SU-DHL-6 (cell line): ENCODE results near the gene MGAT4A.

ENCODE experiments used
- H2AFZ ChIP-seq: fragments of 200-600 bp; sonication (generic); 2 replicates; pipeline ENCODE4 v1.6.1; 2014; ENCODE audit warnings: low read depth, mild to moderate bottlenecking, moderate library complexity, mixed read lengths, antibody characterized with exemption, low read length; ENCODE audit not compliant: severe bottlenecking
- H3F3A ChIP-seq: fragments of 200-600 bp; shearing (Covaris generic); 2 replicates; pipeline ENCODE4 v1.6.0; 2016; ENCODE audit warnings: antibody characterized with exemption, mild to moderate bottlenecking; ENCODE audit not compliant: insufficient read depth
- H3K27ac ChIP-seq: fragments of 200-600 bp; sonication (generic); 2 replicates; pipeline ENCODE4 v1.5.1; 2016; ENCODE audit warnings: low read depth, mild to moderate bottlenecking, low read length, moderate library complexity, mixed read lengths
- H3K27me3 ChIP-seq: fragments of 200-600 bp; sonication (generic), shearing (Covaris generic); 2 replicates; pipeline ENCODE4 v1.6.0; 2014; ENCODE audit warnings: mild to moderate bottlenecking, low read length
- H3K36me3 ChIP-seq: fragments of 200-600 bp; sonication (generic); 2 replicates; pipeline ENCODE4 v1.6.1; 2014; ENCODE audit warnings: mild to moderate bottlenecking, low read length, mixed read lengths
- H3K4me2 ChIP-seq: fragments of 300-600, 200-600 bp; shearing (Covaris generic), sonication (generic); 2 replicates; pipeline ENCODE4 v1.6.0; 2014; ENCODE audit warnings: low read length, low read depth, mild to moderate bottlenecking; ENCODE audit not compliant: poor library complexity, severe bottlenecking
- H3K4me3 ChIP-seq: fragments of 200-600 bp; sonication (generic); 2 replicates; pipeline ENCODE4 v1.5.1; 2014; ENCODE audit warnings: antibody characterized with exemption, low read length, mild to moderate bottlenecking, mixed read lengths; ENCODE audit not compliant: insufficient read depth, poor library complexity, severe bottlenecking
- H3K79me2 ChIP-seq: fragments of 200-600 bp; sonication (generic); 2 replicates; pipeline ENCODE4 v1.6.1; 2014; ENCODE audit warnings: mild to moderate bottlenecking, low read length, moderate library complexity; ENCODE audit not compliant: insufficient read depth
- H3K9ac ChIP-seq: fragments of 200-600 bp; sonication (generic); 2 replicates; pipeline ENCODE4 v1.7.0; 2014; ENCODE audit warnings: mild to moderate bottlenecking, low read length
- H3K9me2 ChIP-seq: fragments of 200-600 bp; sonication (generic); replicated peaks from 2 replicates; pipeline ENCODE4 v1.6.1; 2014; ENCODE audit warnings: low read length; ENCODE audit not compliant: insufficient read depth
- H3K9me3 ChIP-seq: fragments of 200-600 bp; sonication (generic); 2 replicates; pipeline ENCODE4 v1.6.1; 2014; ENCODE audit warnings: low read length, mixed read lengths; ENCODE audit not compliant: insufficient read depth
- H4K20me1 ChIP-seq: fragments of 200-600 bp; sonication (generic); 2 replicates; pipeline ENCODE4 v1.6.1; 2014; ENCODE audit warnings: low read depth, mild to moderate bottlenecking, antibody characterized with exemption, low read length, moderate library complexity, mixed read lengths
- EZH2phosphoT487 ChIP-seq: fragments of 200-600 bp; sonication (generic), shearing (Covaris generic); conservative IDR thresholded peaks from 2 replicates; pipeline ENCODE4 v1.6.1; 2018; ENCODE audit warnings: mild to moderate bottlenecking, antibody characterized with exemption, low read length, moderate library complexity, mixed read lengths
- TF ChIP-seq, protein P1 (sequence below): fragments of 200-600 bp; sonication (generic); IDR thresholded peaks from one replicate; pipeline ENCODE4 v1.5.1; 2017; ENCODE audit warnings: antibody characterized with exemption, mild to moderate bottlenecking, low read length, moderate library complexity; ENCODE audit not compliant: insufficient read depth, poor library complexity, severe bottlenecking

Gene MGAT4A

DNA sequence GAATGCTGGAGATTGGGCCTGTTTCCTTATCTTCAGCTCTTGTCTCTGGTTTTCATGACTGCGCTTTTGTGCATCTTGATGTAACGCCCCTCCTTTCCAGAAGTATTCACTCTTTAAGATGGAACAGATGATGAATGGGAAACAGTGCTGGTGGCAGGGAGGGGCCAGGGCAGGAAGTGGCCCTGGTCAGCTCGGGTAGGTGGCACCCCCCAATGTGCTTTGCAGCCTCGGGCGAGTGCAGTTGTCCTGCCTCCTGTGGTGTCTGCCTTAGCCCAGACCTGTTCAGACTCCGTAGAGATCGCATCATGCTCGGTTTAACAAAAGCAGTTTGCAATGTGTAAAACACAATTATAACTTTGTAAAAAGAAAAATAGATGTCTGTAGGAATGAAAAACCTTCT, 17.0 kb upstream of the MGAT4A start:
- no peaks in the 10 kb centered on the region for H3K27me3 ChIP-seq
- H3K27ac ChIP-seq = no peak overlapping the region
- H3K4me3 ChIP-seq = no peak overlapping the region
- H3K36me3 ChIP-seq = no peaks in the 10 kb centered on the region
- H3K9me3 ChIP-seq = no peaks in the 10 kb centered on the region
- no peaks in the 10 kb centered on the region for H4K20me1 ChIP-seq
- no peaks in the 10 kb centered on the region for H3K79me2 ChIP-seq
- no peak for TF ChIP-seq EZH2phosphoT487
- TF ChIP-seq, protein P1, sequence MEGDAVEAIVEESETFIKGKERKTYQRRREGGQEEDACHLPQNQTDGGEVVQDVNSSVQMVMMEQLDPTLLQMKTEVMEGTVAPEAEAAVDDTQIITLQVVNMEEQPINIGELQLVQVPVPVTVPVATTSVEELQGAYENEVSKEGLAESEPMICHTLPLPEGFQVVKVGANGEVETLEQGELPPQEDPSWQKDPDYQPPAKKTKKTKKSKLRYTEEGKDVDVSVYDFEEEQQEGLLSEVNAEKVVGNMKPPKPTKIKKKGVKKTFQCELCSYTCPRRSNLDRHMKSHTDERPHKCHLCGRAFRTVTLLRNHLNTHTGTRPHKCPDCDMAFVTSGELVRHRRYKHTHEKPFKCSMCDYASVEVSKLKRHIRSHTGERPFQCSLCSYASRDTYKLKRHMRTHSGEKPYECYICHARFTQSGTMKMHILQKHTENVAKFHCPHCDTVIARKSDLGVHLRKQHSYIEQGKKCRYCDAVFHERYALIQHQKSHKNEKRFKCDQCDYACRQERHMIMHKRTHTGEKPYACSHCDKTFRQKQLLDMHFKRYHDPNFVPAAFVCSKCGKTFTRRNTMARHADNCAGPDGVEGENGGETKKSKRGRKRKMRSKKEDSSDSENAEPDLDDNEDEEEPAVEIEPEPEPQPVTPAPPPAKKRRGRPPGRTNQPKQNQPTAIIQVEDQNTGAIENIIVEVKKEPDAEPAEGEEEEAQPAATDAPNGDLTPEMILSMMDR = no peak
- H2AFZ ChIP-seq = no peak overlapping the region
- no peak overlapping the region for H3K9ac ChIP-seq
- H3K9me2 ChIP-seq = no peaks in the 10 kb centered on the region
- H3K4me2 ChIP-seq = no peak overlapping the region
- H3F3A ChIP-seq = no peaks in the 10 kb centered on the region

DNA sequence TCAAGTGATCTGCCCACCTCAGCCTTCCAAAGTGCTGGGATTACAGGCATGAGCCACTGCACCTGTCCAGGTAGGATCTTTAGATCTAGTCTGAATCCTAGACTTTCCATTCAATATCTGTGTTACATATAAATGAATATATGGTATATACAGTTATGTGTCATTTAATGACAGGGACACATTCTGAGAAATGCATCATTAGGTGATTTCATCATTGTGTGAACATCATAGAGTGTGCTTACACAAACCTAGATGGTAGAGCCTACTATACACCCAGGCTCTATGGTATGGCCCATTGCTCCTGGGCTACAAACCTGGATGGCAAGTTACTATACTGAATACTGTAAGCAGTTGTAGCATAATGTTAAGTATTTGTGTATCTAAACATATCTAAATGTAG, 15.5 kb upstream of the MGAT4A start:
- TF ChIP-seq, protein P1 = no peak
- TF ChIP-seq EZH2phosphoT487 = no peak
- H3K4me3 ChIP-seq = no peak overlapping the region
- H3K4me2 ChIP-seq = no peak overlapping the region
- no peaks in the 10 kb centered on the region for H3F3A ChIP-seq
- no peaks in the 10 kb centered on the region for H3K27me3 ChIP-seq
- H3K79me2 ChIP-seq = no peaks in the 10 kb centered on the region
- H2AFZ ChIP-seq = no peak overlapping the region
- no peaks in the 10 kb centered on the region for H3K9me2 ChIP-seq
- H3K36me3 ChIP-seq = no peaks in the 10 kb centered on the region
- H3K9ac ChIP-seq = no peak overlapping the region
- no peaks in the 10 kb centered on the region for H4K20me1 ChIP-seq
- no peaks in the 10 kb centered on the region for H3K9me3 ChIP-seq
- no peak overlapping the region for H3K27ac ChIP-seq

DNA sequence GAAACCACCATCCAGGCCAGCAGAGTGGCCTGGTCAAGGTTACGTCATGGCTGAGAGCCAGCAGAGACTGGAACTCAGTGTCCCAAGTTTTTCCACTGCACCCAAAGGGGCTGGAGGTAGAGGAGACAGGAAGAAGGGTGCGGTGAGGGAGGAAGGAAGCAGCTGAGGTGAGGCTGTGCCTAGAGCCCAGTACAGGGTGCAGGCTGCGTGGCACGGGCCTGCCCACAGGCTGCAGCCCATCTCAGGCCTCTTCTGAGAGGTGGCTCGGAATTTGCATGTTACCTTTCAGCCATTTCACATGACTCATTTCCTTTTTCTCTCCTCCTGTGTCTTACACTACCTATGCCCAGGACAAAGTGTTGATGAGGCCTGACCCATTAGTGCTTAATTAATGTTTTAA, 13.7 kb upstream of the MGAT4A start:
- no peaks in the 10 kb centered on the region for H4K20me1 ChIP-seq
- TF ChIP-seq, protein P1 = no peak
- H2AFZ ChIP-seq = no peak overlapping the region
- no peak overlapping the region for H3K4me3 ChIP-seq
- no peaks in the 10 kb centered on the region for H3F3A ChIP-seq
- no peaks in the 10 kb centered on the region for H3K27me3 ChIP-seq
- no peaks in the 10 kb centered on the region for H3K36me3 ChIP-seq
- H3K9me3 ChIP-seq = no peaks in the 10 kb centered on the region
- H3K4me2 ChIP-seq = no peak overlapping the region
- H3K79me2 ChIP-seq = no peaks in the 10 kb centered on the region
- H3K9me2 ChIP-seq = no peaks in the 10 kb centered on the region
- no peak overlapping the region for H3K27ac ChIP-seq
- no peak overlapping the region for H3K9ac ChIP-seq

DNA sequence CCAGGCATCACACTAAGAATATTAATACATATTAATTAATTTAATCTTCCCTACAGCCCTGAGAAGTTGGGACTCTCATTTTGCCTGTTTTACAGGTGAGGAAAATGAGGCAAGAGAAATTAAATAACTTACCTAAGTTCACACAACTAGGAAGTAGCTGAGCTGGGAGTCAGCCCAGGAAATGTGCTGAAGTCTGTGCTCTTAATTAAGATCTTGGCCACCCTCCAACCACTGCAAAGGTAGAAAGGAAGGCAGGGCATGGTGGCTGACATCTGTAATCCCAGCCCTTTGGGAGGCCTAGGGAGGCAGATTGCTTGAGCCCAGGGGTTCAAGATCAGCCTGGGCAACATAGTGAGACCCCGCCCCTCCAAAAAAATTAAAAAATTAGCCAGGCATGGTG, 12.9 kb upstream of the MGAT4A start:
- no peaks in the 10 kb centered on the region for H3K9me3 ChIP-seq
- H3K4me2 ChIP-seq = no peak overlapping the region
- no peaks in the 10 kb centered on the region for H3K36me3 ChIP-seq
- H2AFZ ChIP-seq = no peak overlapping the region
- no peaks in the 10 kb centered on the region for H3K79me2 ChIP-seq
- no peaks in the 10 kb centered on the region for H3K27me3 ChIP-seq
- H3F3A ChIP-seq = no peaks in the 10 kb centered on the region
- H3K4me3 ChIP-seq = no peak overlapping the region
- no peak overlapping the region for H3K27ac ChIP-seq
- no peaks in the 10 kb centered on the region for H3K9me2 ChIP-seq
- H4K20me1 ChIP-seq = no peaks in the 10 kb centered on the region
- H3K9ac ChIP-seq = no peak overlapping the region
- TF ChIP-seq, protein P1 = no peak
- no peak for TF ChIP-seq EZH2phosphoT487
